ENCODE measurements around the gene USP11. TPM values are rescaled to one million over a fixed set of nuclear protein-coding genes. Genes with fewer than 3 reads are reported as not detected.

The USP11 gene
- total and polyA plus RNA-seq, 2 of the 8 experiments (the other 6 are each of a cell fraction or from before 2014, with no cell fraction given): 40.9 to 84.0 TPM

DNA sequence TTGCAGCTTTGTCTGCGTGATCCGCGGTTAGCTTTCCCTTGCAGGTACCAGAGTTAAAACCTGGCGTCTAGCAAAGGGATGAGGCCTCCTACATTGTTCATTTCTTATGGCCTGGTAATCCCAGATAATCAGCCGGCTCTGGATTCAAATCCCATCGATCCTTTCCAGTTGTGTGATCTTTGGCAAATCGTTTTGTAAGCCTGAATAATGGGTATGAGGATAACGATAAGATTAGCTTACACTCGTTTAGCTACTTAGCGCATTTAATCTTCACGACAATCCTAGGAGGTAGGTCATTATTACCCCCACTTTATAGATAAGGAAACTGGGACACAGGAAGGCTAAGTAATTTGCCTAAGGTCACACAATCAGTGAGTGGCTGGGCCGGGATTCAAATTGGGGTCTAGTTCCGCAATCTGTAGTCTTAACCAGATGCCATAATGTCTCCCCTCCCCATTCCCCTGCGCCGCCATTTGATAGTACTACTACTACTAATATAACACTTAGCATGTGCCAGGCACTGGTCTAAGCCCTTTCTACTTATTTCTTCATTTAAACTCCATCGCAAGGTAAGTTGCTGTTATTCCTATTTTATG is 40.9 kb upstream of the USP11 start (continued):
- TF ChIP-seq, protein P1, sequence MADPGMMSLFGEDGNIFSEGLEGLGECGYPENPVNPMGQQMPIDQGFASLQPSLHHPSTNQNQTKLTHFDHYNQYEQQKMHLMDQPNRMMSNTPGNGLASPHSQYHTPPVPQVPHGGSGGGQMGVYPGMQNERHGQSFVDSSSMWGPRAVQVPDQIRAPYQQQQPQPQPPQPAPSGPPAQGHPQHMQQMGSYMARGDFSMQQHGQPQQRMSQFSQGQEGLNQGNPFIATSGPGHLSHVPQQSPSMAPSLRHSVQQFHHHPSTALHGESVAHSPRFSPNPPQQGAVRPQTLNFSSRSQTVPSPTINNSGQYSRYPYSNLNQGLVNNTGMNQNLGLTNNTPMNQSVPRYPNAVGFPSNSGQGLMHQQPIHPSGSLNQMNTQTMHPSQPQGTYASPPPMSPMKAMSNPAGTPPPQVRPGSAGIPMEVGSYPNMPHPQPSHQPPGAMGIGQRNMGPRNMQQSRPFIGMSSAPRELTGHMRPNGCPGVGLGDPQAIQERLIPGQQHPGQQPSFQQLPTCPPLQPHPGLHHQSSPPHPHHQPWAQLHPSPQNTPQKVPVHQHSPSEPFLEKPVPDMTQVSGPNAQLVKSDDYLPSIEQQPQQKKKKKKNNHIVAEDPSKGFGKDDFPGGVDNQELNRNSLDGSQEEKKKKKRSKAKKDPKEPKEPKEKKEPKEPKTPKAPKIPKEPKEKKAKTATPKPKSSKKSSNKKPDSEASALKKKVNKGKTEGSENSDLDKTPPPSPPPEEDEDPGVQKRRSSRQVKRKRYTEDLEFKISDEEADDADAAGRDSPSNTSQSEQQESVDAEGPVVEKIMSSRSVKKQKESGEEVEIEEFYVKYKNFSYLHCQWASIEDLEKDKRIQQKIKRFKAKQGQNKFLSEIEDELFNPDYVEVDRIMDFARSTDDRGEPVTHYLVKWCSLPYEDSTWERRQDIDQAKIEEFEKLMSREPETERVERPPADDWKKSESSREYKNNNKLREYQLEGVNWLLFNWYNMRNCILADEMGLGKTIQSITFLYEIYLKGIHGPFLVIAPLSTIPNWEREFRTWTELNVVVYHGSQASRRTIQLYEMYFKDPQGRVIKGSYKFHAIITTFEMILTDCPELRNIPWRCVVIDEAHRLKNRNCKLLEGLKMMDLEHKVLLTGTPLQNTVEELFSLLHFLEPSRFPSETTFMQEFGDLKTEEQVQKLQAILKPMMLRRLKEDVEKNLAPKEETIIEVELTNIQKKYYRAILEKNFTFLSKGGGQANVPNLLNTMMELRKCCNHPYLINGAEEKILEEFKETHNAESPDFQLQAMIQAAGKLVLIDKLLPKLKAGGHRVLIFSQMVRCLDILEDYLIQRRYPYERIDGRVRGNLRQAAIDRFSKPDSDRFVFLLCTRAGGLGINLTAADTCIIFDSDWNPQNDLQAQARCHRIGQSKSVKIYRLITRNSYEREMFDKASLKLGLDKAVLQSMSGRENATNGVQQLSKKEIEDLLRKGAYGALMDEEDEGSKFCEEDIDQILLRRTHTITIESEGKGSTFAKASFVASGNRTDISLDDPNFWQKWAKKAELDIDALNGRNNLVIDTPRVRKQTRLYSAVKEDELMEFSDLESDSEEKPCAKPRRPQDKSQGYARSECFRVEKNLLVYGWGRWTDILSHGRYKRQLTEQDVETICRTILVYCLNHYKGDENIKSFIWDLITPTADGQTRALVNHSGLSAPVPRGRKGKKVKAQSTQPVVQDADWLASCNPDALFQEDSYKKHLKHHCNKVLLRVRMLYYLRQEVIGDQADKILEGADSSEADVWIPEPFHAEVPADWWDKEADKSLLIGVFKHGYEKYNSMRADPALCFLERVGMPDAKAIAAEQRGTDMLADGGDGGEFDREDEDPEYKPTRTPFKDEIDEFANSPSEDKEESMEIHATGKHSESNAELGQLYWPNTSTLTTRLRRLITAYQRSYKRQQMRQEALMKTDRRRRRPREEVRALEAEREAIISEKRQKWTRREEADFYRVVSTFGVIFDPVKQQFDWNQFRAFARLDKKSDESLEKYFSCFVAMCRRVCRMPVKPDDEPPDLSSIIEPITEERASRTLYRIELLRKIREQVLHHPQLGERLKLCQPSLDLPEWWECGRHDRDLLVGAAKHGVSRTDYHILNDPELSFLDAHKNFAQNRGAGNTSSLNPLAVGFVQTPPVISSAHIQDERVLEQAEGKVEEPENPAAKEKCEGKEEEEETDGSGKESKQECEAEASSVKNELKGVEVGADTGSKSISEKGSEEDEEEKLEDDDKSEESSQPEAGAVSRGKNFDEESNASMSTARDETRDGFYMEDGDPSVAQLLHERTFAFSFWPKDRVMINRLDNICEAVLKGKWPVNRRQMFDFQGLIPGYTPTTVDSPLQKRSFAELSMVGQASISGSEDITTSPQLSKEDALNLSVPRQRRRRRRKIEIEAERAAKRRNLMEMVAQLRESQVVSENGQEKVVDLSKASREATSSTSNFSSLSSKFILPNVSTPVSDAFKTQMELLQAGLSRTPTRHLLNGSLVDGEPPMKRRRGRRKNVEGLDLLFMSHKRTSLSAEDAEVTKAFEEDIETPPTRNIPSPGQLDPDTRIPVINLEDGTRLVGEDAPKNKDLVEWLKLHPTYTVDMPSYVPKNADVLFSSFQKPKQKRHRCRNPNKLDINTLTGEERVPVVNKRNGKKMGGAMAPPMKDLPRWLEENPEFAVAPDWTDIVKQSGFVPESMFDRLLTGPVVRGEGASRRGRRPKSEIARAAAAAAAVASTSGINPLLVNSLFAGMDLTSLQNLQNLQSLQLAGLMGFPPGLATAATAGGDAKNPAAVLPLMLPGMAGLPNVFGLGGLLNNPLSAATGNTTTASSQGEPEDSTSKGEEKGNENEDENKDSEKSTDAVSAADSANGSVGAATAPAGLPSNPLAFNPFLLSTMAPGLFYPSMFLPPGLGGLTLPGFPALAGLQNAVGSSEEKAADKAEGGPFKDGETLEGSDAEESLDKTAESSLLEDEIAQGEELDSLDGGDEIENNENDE (IDR thresholded peaks at IDR 0.05; ENCODE audit: insufficient replicate concordance, low read length): no peak
- TF ChIP-seq RFX5 (IDR thresholded peaks at IDR 0.05; ENCODE audit: borderline replicate concordance, low read depth, low read length) (no peak), SP4 (IDR thresholded peaks at IDR 0.05; ENCODE audit: low read length) (no peak), TEAD4 (IDR thresholded peaks at IDR 0.05; ENCODE audit: low read depth, low read length) (no peak), KDM4A (IDR thresholded peaks at IDR 0.05; ENCODE audit: low read depth, low read length, severe bottlenecking) (no peak), BRCA1 (IDR thresholded peaks at IDR 0.05; ENCODE audit: low read depth, low read length) (no peak)
- TF ChIP-seq, protein P2, sequence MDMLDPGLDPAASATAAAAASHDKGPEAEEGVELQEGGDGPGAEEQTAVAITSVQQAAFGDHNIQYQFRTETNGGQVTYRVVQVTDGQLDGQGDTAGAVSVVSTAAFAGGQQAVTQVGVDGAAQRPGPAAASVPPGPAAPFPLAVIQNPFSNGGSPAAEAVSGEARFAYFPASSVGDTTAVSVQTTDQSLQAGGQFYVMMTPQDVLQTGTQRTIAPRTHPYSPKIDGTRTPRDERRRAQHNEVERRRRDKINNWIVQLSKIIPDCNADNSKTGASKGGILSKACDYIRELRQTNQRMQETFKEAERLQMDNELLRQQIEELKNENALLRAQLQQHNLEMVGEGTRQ (IDR thresholded peaks at IDR 0.05; ENCODE audit: low read length): no peak
- TF ChIP-seq, protein P3, sequence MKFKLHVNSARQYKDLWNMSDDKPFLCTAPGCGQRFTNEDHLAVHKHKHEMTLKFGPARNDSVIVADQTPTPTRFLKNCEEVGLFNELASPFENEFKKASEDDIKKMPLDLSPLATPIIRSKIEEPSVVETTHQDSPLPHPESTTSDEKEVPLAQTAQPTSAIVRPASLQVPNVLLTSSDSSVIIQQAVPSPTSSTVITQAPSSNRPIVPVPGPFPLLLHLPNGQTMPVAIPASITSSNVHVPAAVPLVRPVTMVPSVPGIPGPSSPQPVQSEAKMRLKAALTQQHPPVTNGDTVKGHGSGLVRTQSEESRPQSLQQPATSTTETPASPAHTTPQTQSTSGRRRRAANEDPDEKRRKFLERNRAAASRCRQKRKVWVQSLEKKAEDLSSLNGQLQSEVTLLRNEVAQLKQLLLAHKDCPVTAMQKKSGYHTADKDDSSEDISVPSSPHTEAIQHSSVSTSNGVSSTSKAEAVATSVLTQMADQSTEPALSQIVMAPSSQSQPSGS (IDR thresholded peaks at IDR 0.05; ENCODE audit: low read length): no peak

All from H1 (cell line).